HepG2 (cell line): ENCODE data around the gene ACSF3. TPM values are rescaled to one million over a fixed set of nuclear protein-coding genes. Genes with fewer than 3 reads are reported as not detected.

Experiments
- FLYWCH1 ChIP-seq: sonication (generic); formaldehyde crosslinking; IDR thresholded peaks from 2 replicates; pipeline ENCODE4 v1.8.1; 2023; ENCODE audit warnings: mild to moderate bottlenecking, missing genetic modification reagents
- GFI1 ChIP-seq: sonication (generic); formaldehyde crosslinking; IDR thresholded peaks from 2 replicates; pipeline ENCODE4 v1.5.0; 2020; ENCODE audit warnings: missing genetic modification reagents, mild to moderate bottlenecking, borderline replicate concordance
- MEF2D ChIP-seq: sonication (generic); formaldehyde crosslinking; IDR thresholded peaks from 2 replicates; pipeline ENCODE4 v1.5.1; 2020; ENCODE audit warnings: mild to moderate bottlenecking, missing genetic modification reagents
- MTA3 ChIP-seq: sonication (generic); formaldehyde crosslinking; IDR thresholded peaks from 2 replicates; pipeline ENCODE4 v1.4.0; 2020; ENCODE audit warnings: missing genetic modification reagents
- POLR2AphosphoS2 ChIP-seq: IDR thresholded peaks from 2 replicates; pipeline ENCODE4 v1.6.1; 2011; ENCODE audit warnings: low read depth, low read length, improper control_type of control experiment
- SATB2 ChIP-seq: sonication (generic); formaldehyde crosslinking; IDR thresholded peaks from 2 replicates; pipeline ENCODE4 v1.5.0; 2020; ENCODE audit warnings: missing genetic modification reagents
- SNAPC2 ChIP-seq: sonication (generic); formaldehyde crosslinking; IDR thresholded peaks from 2 replicates; pipeline ENCODE4 v1.8.1; 2022; ENCODE audit warnings: mild to moderate bottlenecking, missing genetic modification reagents
- ZFP37 ChIP-seq: sonication (generic); formaldehyde crosslinking; IDR thresholded peaks from 2 replicates; pipeline ENCODE4 v1.4.0; 2020; ENCODE audit warnings: missing genetic modification reagents, borderline replicate concordance
- ZKSCAN5 ChIP-seq: sonication (generic); formaldehyde crosslinking; IDR thresholded peaks from 2 replicates; pipeline ENCODE4 v1.5.1; 2020; ENCODE audit warnings: mild to moderate bottlenecking, missing genetic modification reagents
- ZKSCAN8 ChIP-seq: IDR thresholded peaks from 2 replicates; pipeline ENCODE4 v1.6.1; 2016; ENCODE audit warnings: borderline replicate concordance, missing genetic modification reagents, missing compliant biosample characterization
- ZNF329 ChIP-seq: sonication (generic); formaldehyde crosslinking; IDR thresholded peaks from 2 replicates; pipeline ENCODE4 v1.9.0; 2021; ENCODE audit warnings: low read depth, mild to moderate bottlenecking, missing genetic modification reagents
- ZNF510 ChIP-seq: sonication (generic); formaldehyde crosslinking; IDR thresholded peaks from 2 replicates; pipeline ENCODE4 v1.4.0; 2020; ENCODE audit warnings: low read depth, mild to moderate bottlenecking, missing genetic modification reagents
- ZNF557 ChIP-seq: sonication (generic); formaldehyde crosslinking; IDR thresholded peaks from 2 replicates; pipeline ENCODE4 v1.4.0; 2020; ENCODE audit warnings: missing genetic modification reagents
- ZNF703 ChIP-seq: sonication (generic); formaldehyde crosslinking; IDR thresholded peaks from 2 replicates; pipeline ENCODE4 v1.5.1; 2020; ENCODE audit warnings: missing genetic modification reagents, mild to moderate bottlenecking, moderate library complexity, borderline replicate concordance
- ZNF878 ChIP-seq: sonication (generic); formaldehyde crosslinking; IDR thresholded peaks from 2 replicates; pipeline ENCODE4 v1.8.1; 2023; ENCODE audit warnings: mild to moderate bottlenecking, missing genetic modification reagents, moderate library complexity
- polyA plus RNA-seq, 8 experiments: library from polyadenylated mRNA; depleted of rRNA in 3 of 8; stranded (reverse) in 7 of 8; unstranded in 1 of 8; fragments of >200 nt; fragmentation: Illumina TruSeq in 4 of 8; extraction: Trizol in 4 of 8; gene quantifications; 2 replicates each; pipeline versions ENCODE4 v1.2.1 to v1.2.3, GENCODE V29; 2011 to 2016; ENCODE audit warnings: low read depth in 4 of 8, missing spikeins in 1 of 8, mixed read lengths in 1 of 8; ENCODE audit not compliant: insufficient read depth in 1 of 8
- total RNA-seq, 5 experiments: library from RNA; depleted of rRNA; stranded (reverse); fragments of >200 nt; fragmentation: Illumina TruSeq; extraction: Trizol; gene quantifications; 2 replicates each; pipeline ENCODE4 v1.2.3, GENCODE V29; 2016; ENCODE audit warnings: low read depth in 1 of 5
- TF ChIP-seq, protein P1 (sequence below): sonication (generic); formaldehyde crosslinking; IDR thresholded peaks from 2 replicates; pipeline ENCODE4 v1.5.0; 2020; ENCODE audit warnings: mild to moderate bottlenecking, missing genetic modification reagents, borderline replicate concordance
- TF ChIP-seq, protein P2 (sequence below): sonication (generic); formaldehyde crosslinking; IDR thresholded peaks from 2 replicates; pipeline ENCODE4 v1.8.1; 2023; ENCODE audit warnings: missing genetic modification reagents, inconsistent platforms, borderline replicate concordance
- TF ChIP-seq, protein P3 (sequence below): sonication (generic); formaldehyde crosslinking; IDR thresholded peaks from 2 replicates; pipeline ENCODE4 v1.8.1; 2022; ENCODE audit warnings: low read depth, mild to moderate bottlenecking, missing genetic modification reagents

Gene ACSF3
- total and polyA plus RNA-seq, 2 of the 13 experiments (the other 11 are each of a cell fraction or from before 2014, with no cell fraction given) = 14.9 to 30.6 TPM

DNA sequence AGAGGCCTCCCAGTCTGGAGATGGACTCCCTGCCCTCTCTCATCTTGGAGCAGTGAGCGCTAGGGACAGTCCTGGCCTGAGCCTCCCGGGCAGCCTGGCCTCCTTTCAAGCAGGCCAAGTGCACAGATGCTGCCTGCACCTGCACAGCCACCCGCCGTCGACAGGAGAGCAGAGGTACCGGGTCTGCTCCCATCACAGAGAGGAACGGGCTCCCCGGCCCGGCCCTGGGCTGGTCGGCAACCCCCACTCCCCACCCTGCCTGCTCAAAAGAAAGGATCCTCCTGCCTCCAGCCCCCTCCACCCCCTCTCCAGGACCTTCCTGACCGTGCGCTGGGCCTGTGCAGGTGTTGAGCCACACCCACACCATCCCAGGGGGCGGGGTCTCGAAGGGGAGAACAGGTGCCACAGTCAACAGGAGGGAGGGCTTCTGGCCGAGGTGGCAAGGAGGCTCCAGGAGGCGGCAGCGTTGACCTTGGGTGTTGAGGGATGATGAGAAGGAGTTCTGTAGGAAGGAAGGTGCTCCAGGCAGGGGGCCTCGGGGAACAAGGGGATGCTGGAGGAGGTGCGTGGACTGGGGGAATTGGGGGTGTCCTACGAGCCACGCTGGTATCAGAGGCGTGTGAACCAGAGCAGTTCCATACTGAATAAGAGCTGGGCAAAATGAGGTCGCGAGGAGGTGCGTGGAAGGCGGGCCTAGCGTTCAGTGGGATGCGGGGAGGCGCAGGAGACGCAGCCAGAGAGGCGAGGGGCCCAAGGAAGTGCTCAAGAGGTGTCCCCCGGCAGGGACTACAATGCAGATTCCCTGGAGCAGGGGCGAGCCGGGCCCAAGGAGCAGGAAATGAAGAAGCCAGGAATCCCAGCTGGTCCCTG is 76.9 kb downstream of the ACSF3 start (continued):
- TF ChIP-seq, protein P1, sequence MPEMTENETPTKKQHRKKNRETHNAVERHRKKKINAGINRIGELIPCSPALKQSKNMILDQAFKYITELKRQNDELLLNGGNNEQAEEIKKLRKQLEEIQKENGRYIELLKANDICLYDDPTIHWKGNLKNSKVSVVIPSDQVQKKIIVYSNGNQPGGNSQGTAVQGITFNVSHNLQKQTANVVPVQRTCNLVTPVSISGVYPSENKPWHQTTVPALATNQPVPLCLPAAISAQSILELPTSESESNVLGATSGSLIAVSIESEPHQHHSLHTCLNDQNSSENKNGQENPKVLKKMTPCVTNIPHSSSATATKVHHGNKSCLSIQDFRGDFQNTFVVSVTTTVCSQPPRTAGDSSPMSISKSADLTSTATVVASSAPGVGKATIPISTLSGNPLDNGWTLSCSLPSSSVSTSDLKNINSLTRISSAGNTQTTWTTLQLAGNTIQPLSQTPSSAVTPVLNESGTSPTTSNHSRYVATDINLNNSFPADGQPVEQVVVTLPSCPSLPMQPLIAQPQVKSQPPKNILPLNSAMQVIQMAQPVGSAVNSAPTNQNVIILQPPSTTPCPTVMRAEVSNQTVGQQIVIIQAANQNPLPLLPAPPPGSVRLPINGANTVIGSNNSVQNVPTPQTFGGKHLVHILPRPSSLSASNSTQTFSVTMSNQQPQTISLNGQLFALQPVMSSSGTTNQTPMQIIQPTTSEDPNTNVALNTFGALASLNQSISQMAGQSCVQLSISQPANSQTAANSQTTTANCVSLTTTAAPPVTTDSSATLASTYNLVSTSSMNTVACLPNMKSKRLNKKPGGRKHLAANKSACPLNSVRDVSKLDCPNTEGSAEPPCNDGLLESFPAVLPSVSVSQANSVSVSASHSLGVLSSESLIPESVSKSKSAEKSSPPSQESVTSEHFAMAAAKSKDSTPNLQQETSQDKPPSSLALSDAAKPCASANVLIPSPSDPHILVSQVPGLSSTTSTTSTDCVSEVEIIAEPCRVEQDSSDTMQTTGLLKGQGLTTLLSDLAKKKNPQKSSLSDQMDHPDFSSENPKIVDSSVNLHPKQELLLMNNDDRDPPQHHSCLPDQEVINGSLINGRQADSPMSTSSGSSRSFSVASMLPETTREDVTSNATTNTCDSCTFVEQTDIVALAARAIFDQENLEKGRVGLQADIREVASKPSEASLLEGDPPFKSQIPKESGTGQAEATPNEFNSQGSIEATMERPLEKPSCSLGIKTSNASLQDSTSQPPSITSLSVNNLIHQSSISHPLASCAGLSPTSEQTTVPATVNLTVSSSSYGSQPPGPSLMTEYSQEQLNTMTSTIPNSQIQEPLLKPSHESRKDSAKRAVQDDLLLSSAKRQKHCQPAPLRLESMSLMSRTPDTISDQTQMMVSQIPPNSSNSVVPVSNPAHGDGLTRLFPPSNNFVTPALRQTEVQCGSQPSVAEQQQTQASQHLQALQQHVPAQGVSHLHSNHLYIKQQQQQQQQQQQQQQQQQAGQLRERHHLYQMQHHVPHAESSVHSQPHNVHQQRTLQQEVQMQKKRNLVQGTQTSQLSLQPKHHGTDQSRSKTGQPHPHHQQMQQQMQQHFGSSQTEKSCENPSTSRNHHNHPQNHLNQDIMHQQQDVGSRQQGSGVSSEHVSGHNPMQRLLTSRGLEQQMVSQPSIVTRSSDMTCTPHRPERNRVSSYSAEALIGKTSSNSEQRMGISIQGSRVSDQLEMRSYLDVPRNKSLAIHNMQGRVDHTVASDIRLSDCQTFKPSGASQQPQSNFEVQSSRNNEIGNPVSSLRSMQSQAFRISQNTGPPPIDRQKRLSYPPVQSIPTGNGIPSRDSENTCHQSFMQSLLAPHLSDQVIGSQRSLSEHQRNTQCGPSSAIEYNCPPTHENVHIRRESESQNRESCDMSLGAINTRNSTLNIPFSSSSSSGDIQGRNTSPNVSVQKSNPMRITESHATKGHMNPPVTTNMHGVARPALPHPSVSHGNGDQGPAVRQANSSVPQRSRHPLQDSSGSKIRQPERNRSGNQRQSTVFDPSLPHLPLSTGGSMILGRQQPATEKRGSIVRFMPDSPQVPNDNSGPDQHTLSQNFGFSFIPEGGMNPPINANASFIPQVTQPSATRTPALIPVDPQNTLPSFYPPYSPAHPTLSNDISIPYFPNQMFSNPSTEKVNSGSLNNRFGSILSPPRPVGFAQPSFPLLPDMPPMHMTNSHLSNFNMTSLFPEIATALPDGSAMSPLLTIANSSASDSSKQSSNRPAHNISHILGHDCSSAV = no peak
- TF ChIP-seq ZKSCAN5 (CRISPR knock-in tag) = no peak
- no peak for TF ChIP-seq SNAPC2 (CRISPR knock-in tag)
- TF ChIP-seq GFI1 (CRISPR knock-in tag) = no peak
- no peak for TF ChIP-seq ZNF703 (CRISPR knock-in tag)
- no peak for TF ChIP-seq ZKSCAN8
- no peak for TF ChIP-seq ZNF878 (CRISPR knock-in tag)
- no peak for TF ChIP-seq SATB2 (CRISPR knock-in tag)
- no peak for TF ChIP-seq ZFP37 (CRISPR knock-in tag)
- TF ChIP-seq, protein P2, sequence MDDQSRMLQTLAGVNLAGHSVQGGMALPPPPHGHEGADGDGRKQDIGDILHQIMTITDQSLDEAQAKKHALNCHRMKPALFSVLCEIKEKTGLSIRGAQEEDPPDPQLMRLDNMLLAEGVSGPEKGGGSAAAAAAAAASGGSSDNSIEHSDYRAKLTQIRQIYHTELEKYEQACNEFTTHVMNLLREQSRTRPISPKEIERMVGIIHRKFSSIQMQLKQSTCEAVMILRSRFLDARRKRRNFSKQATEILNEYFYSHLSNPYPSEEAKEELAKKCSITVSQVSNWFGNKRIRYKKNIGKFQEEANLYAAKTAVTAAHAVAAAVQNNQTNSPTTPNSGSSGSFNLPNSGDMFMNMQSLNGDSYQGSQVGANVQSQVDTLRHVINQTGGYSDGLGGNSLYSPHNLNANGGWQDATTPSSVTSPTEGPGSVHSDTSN (CRISPR knock-in tag) = no peak
- TF ChIP-seq MEF2D (CRISPR knock-in tag) = no peak
- no peak for TF ChIP-seq MTA3 (CRISPR knock-in tag)
- no peak for TF ChIP-seq ZNF329 (CRISPR knock-in tag)
- no peak for TF ChIP-seq ZNF557
- TF ChIP-seq FLYWCH1 = no peak
- TF ChIP-seq POLR2AphosphoS2 = no peak
- TF ChIP-seq ZNF510 (CRISPR knock-in tag) = no peak
- TF ChIP-seq, protein P3, sequence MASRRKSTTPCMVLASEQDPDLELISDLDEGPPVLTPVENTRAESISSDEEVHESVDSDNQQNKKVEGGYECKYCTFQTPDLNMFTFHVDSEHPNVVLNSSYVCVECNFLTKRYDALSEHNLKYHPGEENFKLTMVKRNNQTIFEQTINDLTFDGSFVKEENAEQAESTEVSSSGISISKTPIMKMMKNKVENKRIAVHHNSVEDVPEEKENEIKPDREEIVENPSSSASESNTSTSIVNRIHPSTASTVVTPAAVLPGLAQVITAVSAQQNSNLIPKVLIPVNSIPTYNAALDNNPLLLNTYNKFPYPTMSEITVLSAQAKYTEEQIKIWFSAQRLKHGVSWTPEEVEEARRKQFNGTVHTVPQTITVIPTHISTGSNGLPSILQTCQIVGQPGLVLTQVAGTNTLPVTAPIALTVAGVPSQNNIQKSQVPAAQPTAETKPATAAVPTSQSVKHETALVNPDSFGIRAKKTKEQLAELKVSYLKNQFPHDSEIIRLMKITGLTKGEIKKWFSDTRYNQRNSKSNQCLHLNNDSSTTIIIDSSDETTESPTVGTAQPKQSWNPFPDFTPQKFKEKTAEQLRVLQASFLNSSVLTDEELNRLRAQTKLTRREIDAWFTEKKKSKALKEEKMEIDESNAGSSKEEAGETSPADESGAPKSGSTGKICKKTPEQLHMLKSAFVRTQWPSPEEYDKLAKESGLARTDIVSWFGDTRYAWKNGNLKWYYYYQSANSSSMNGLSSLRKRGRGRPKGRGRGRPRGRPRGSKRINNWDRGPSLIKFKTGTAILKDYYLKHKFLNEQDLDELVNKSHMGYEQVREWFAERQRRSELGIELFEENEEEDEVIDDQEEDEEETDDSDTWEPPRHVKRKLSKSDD (CRISPR knock-in tag) = no peak
